Endothelial cell of umbilical vein (primary cell): ENCODE data around the gene MUC4. TPM values are rescaled to one million over a fixed set of nuclear protein-coding genes. Genes with fewer than 3 reads are reported as not detected.

Source experiments
- BruUV-seq: library from RNA; stranded (reverse); fragments of 400-500 nt; replicated peaks from 2 replicates; lab custom pipeline; 2021; lab: Mats Ljungman, UMichigan
- CTCF ChIA-PET: fragments of 300-600, 350-600 bp; sonication (Branson Sonifier 250); formaldehyde crosslinking; loops from one replicate; lab custom pipeline; 2021; ENCODE audit warnings: antibody characterized with exemption, inconsistent platforms; lab: Charles Lee
- POLR2A ChIA-PET: fragments of 300-600, 350-600 bp; sonication (Branson Sonifier 250); formaldehyde crosslinking; loops from one replicate; lab custom pipeline; 2021; ENCODE audit warnings: antibody characterized with exemption, inconsistent platforms; lab: Charles Lee
- DNase-seq: peaks from one replicate; pipeline ENCODE4 v3.0.0-alpha.2; 2011; ENCODE audit warnings: low read depth, low spot score
- FAIRE-seq: peaks from 2 replicates; lab custom pipeline; 2011; peaks lifted over from hg19 to GRCh38; lab: Jason Lieb, UNC
- H2AFZ ChIP-seq: 2 replicates; pipeline ENCODE4 v1.6.0; 2012; ENCODE audit warnings: low read depth, low read length, control low read depth, inconsistent platforms
- H3K27ac ChIP-seq: 2 replicates; pipeline ENCODE4 v1.5.1; 2011; ENCODE audit warnings: low read depth, mild to moderate bottlenecking, control low read depth, low read length, moderate library complexity; ENCODE audit not compliant: insufficient read depth
- H3K27me3 ChIP-seq, 2 experiments: 2 replicates each; pipeline versions ENCODE4 v1.6.0 to v1.6.1; 2011; ENCODE audit warnings: low read length in 2 of 2, mixed read lengths in 1 of 2; ENCODE audit not compliant: control insufficient read depth in 2 of 2, insufficient read depth in 2 of 2
- H3K36me3 ChIP-seq, 2 experiments: 2 replicates in 1 of 2; 3 replicates in 1 of 2; pipeline ENCODE4 v1.5.1; 2011; ENCODE audit warnings: low read length in 2 of 2, mild to moderate bottlenecking in 1 of 2, moderate library complexity in 1 of 2; ENCODE audit not compliant: control insufficient read depth in 2 of 2, insufficient read depth in 2 of 2; ENCODE audit errors: extremely low read depth in 1 of 2
- H3K4me1 ChIP-seq: 3 replicates; pipeline ENCODE4 v1.5.1; 2011; ENCODE audit warnings: mild to moderate bottlenecking, low read length; ENCODE audit not compliant: control insufficient read depth, insufficient read depth; ENCODE audit errors: extremely low read depth
- H3K4me2 ChIP-seq: 2 replicates; pipeline ENCODE4 v1.6.1; 2011; ENCODE audit warnings: low read length, control low read depth, mixed read lengths; ENCODE audit not compliant: insufficient read depth
- H3K4me3 ChIP-seq, 3 experiments: fragments of 200-600 bp in 1 of 3; sonication (generic), shearing (Covaris generic) in 1 of 3; replicated peaks in 1 of 3; 2 replicates each; pipeline ENCODE4 v1.5.1; 2011 to 2016; ENCODE audit warnings: control low read depth in 3 of 3, low read length in 3 of 3, mild to moderate bottlenecking in 2 of 3, inconsistent platforms in 1 of 3, low read depth in 1 of 3, moderate library complexity in 1 of 3; ENCODE audit not compliant: insufficient read depth in 1 of 3
- H3K79me2 ChIP-seq: 2 replicates; pipeline ENCODE4 v1.6.0; 2012; ENCODE audit warnings: low read length, inconsistent platforms; ENCODE audit not compliant: control insufficient read depth, insufficient read depth
- H3K9ac ChIP-seq: replicated peaks from 2 replicates; pipeline ENCODE3; 2011; ENCODE audit warnings: low read length, control low read depth; ENCODE audit not compliant: insufficient read depth; ENCODE audit errors: extremely low read depth
- H3K9me1 ChIP-seq: replicated peaks from 3 replicates; pipeline ENCODE4 v1.6.0; 2011; ENCODE audit warnings: mild to moderate bottlenecking, low read length; ENCODE audit not compliant: control insufficient read depth, insufficient read depth; ENCODE audit errors: extremely low read depth
- H3K9me3 ChIP-seq: replicated peaks from 2 replicates; pipeline ENCODE4 v1.5.1; 2012; ENCODE audit warnings: low read length, inconsistent platforms; ENCODE audit not compliant: control insufficient read depth, insufficient read depth
- H4K20me1 ChIP-seq: replicated peaks from 2 replicates; pipeline ENCODE3; 2011; ENCODE audit warnings: mild to moderate bottlenecking, low read length; ENCODE audit not compliant: control insufficient read depth, insufficient read depth; ENCODE audit errors: extremely low read depth
- CTCF ChIP-seq, 2 donors: IDR thresholded peaks; 1 replicate in 1 of 2; 2 replicates in 1 of 2; pipeline ENCODE4 v1.5.1; 2011; ENCODE audit warnings: low read length in 2 of 2, mild to moderate bottlenecking in 2 of 2, moderate library complexity in 2 of 2, control low read depth in 1 of 2, inconsistent platforms in 1 of 2, low read depth in 1 of 2; ENCODE audit not compliant: insufficient read depth in 1 of 2; ENCODE audit errors: extremely low read depth in 1 of 2
- EZH2 ChIP-seq: IDR thresholded peaks from 2 replicates; pipeline ENCODE4 v1.6.1; 2012; ENCODE audit warnings: borderline replicate concordance, low read depth, mild to moderate bottlenecking, moderate library complexity, low read length, inconsistent platforms; ENCODE audit not compliant: severe bottlenecking
- FOS ChIP-seq: IDR thresholded peaks from 2 replicates; pipeline ENCODE4 v1.6.1; 2011; ENCODE audit warnings: mild to moderate bottlenecking, low read length, moderate library complexity, borderline replicate concordance; ENCODE audit not compliant: insufficient read depth
- GATA2 ChIP-seq: IDR thresholded peaks from 2 replicates; pipeline ENCODE4 v1.7.0; 2011; ENCODE audit warnings: low read depth, mild to moderate bottlenecking, moderate library complexity, mixed read lengths, low read length; ENCODE audit not compliant: insufficient read length, insufficient read depth
- JUN ChIP-seq: IDR thresholded peaks from 2 replicates; pipeline ENCODE4 v1.6.1; 2011; ENCODE audit warnings: borderline replicate concordance, low read depth; ENCODE audit not compliant: insufficient read length, insufficient read depth
- MYC ChIP-seq: IDR thresholded peaks from one replicate; pipeline ENCODE4 v1.6.1; 2011; ENCODE audit warnings: mild to moderate bottlenecking, low read depth, low read length
- POLR2A ChIP-seq: IDR thresholded peaks from 2 replicates; pipeline ENCODE4 v1.6.1; 2012; ENCODE audit warnings: low read depth, mild to moderate bottlenecking, control low read depth, low read length
- POLR2AphosphoS5 ChIP-seq: IDR thresholded peaks from 2 replicates; pipeline ENCODE4 v1.6.1; 2012; ENCODE audit warnings: low read depth, mild to moderate bottlenecking, control low read depth, low read length, moderate library complexity; ENCODE audit not compliant: insufficient read depth
- dilution Hi-C: fragments of 300-500 bp; cut with MboI; formaldehyde crosslinking; loops from one replicate; pipeline ENCODE4 v1.15.0; 2019; ENCODE audit warnings: low sequenced_read_pairs; ENCODE audit not compliant: extremely low pct_ligation_motif_present
- intact Hi-C: fragments of 100-400 bp; cut with micrococcal nuclease; formaldehyde crosslinking; loops from one replicate; pipeline ENCODE4 v1.10.0; 2022
- polyA plus RNA-seq, 4 experiments: library from polyadenylated mRNA; depleted of rRNA in 3 of 4; stranded (reverse) in 3 of 4; unstranded in 1 of 4; fragments of >200 nt; gene quantifications; 2 replicates each; pipeline versions ENCODE4 v1.2.1 to v1.2.3, GENCODE V29; 2011 to 2012; ENCODE audit warnings: missing spikeins in 1 of 4
- total RNA-seq: library from RNA; stranded (reverse); gene quantifications from 2 replicates; pipeline ENCODE4 v1.2.3, GENCODE V29; 2021
- TF ChIP-seq, protein P1 (sequence below): IDR thresholded peaks from 2 replicates; pipeline ENCODE4 v1.6.1; 2011; ENCODE audit not compliant: insufficient read depth, insufficient read length

Gene MUC4
- total and polyA plus RNA-seq, 2 donors (not counting 3 experiments of a cell fraction or from before 2014, with no cell fraction given), result 0.04 TPM; not detected in 1

DNA sequence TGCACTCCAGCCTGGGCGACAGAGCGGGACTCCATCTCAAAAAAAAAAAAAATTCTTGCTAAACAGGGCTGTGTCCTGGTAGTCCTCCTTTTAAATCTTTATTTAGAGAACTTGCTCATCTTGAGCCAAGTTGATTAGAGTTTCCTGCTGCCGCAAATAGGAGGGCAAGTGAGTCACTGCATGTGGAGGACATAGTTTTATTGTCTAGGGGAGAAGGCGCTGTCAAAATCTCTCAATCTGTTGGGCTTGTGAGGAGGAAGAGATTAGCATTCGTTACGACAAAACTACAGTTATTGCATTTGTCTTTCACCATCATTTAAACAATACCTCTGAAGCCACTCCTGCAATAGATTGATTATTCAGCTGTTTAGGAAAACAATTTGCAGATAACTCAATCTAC, 11.5 kb downstream of the MUC4 start:
- no peaks in the 10 kb centered on the region for H3K79me2 ChIP-seq
- CTCF ChIA-PET, result interaction anchor here (0.6 to 1.6 kb wide), 4 partner anchors 33 to 50 kb away, joined by 3 to 8 read pairs (median 3); no protein-coding TSS in a partner anchor
- no peak for TF ChIP-seq CTCF (IDR thresholded peaks at IDR 0.05; ENCODE audit: extremely low read depth in 1 of 2, insufficient read depth in 1 of 2, low read depth in 1 of 2, low read length in 2 of 2)
- TF ChIP-seq GATA2, result no peak
- no peak for TF ChIP-seq MYC
- TF ChIP-seq EZH2, result no peak
- no peak overlapping the region for H2AFZ ChIP-seq
- no peak overlapping the region for H3K4me3 ChIP-seq
- no peaks in the 10 kb centered on the region for H3K4me1 ChIP-seq
- no peak overlapping the region for H3K4me2 ChIP-seq
- H3K27ac ChIP-seq, result no peak overlapping the region
- no peaks in the 10 kb centered on the region for H3K9me1 ChIP-seq
- POLR2A ChIA-PET, result no interaction called here
- no peak overlapping the region for H3K9ac ChIP-seq
- BruUV-seq, result no TSS peak
- H3K9me3 ChIP-seq, result no peaks in the 10 kb centered on the region
- H3K27me3 ChIP-seq, result peaks cover 19 to 34% of the 10 kb centered on the region in 2 experiments
- dilution Hi-C loops (no loop called here), intact Hi-C loops (no loop called here)
- H3K36me3 ChIP-seq, result no peaks in the 10 kb centered on the region
- FAIRE-seq (no peak), DNase-seq (no peak)
- H4K20me1 ChIP-seq, result no peaks in the 10 kb centered on the region

DNA sequence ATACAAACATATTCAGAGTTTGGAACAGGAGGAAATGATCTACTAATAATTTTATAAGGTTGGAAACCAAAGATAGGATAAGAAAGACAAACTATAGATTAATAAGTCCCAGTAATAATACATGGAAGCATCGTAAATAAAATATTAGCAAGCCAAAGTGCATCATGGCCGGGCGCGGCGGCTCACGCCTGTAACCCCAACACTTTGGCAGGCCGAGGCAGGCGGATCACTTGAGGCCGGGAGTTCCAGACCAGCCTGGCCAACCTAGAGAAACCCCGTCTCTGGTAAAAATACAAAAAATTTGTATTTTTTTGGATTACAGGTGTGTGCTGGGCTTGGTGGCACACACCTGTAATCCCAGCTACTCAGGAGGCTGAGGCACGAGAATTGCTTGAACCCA, 14.9 kb downstream of the MUC4 start:
- FAIRE-seq (no peak), DNase-seq (no peak)
- Histone ChIP-seq H3K36me3 (no peaks in the 10 kb centered on the region), H3K9ac (no peak overlapping the region), H3K4me2 (no peak overlapping the region), H3K27ac (no peak overlapping the region), H3K4me3 (no peak overlapping the region), H3K4me1 (no peaks in the 10 kb centered on the region), H2AFZ (no peak overlapping the region), H4K20me1 (no peaks in the 10 kb centered on the region), H3K9me1 (no peaks in the 10 kb centered on the region), H3K9me3 (no peaks in the 10 kb centered on the region), H3K79me2 (no peaks in the 10 kb centered on the region), H3K27me3 (peaks cover 12 to 16% of the 10 kb centered on the region in 2 experiments)
- BruUV-seq, result no TSS peak
- TF ChIP-seq EZH2 (no peak), POLR2A (no peak), MYC (no peak), CTCF (IDR thresholded peaks at IDR 0.05; ENCODE audit: extremely low read depth in 1 of 2, insufficient read depth in 1 of 2, low read depth in 1 of 2, low read length in 2 of 2) (no peak), FOS (no peak), GATA2 (no peak), JUN (no peak), POLR2AphosphoS5 (no peak)
- TF ChIP-seq, protein P1, sequence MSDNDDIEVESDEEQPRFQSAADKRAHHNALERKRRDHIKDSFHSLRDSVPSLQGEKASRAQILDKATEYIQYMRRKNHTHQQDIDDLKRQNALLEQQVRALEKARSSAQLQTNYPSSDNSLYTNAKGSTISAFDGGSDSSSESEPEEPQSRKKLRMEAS, result no peak
- POLR2A ChIA-PET, result no interaction called here
- CTCF ChIA-PET, result no interaction called here
- dilution Hi-C loops, result no loop called here
- intact Hi-C loops, result no loop called here
